Neural cell (in vitro differentiated cells): Measurements from ENCODE around the gene OSTC. TPM values are rescaled to one million over a fixed set of nuclear protein-coding genes. Genes with fewer than 3 reads are reported as not detected.

ENCODE experiments used
- H2AFZ ChIP-seq: fragments of 200-600, 300-800 bp; sonication (generic), shearing (Covaris generic); 2 replicates; pipeline ENCODE4 v1.6.0; 2014; ENCODE audit warnings: low read depth, mild to moderate bottlenecking, antibody characterized with exemption, low read length, moderate library complexity
- H3F3A ChIP-seq: fragments of 200-600 bp; shearing (Covaris generic); 2 replicates; pipeline ENCODE4 v1.6.1; 2016; ENCODE audit warnings: mild to moderate bottlenecking, moderate library complexity, mixed read lengths, antibody characterized with exemption, low read length; ENCODE audit not compliant: insufficient read depth, poor library complexity, severe bottlenecking
- H3K27ac ChIP-seq: fragments of 200-600, 300-800 bp; sonication (generic), shearing (Covaris generic); 2 replicates; pipeline ENCODE4 v1.5.1; 2014; ENCODE audit warnings: mild to moderate bottlenecking, low read length, moderate library complexity
- H3K27me3 ChIP-seq: fragments of 300-800, 200-600 bp; sonication (generic), shearing (Covaris generic); 2 replicates; pipeline ENCODE4 v1.6.0; 2014; ENCODE audit warnings: mild to moderate bottlenecking, low read depth, low read length, moderate library complexity; ENCODE audit not compliant: insufficient read depth
- H3K36me3 ChIP-seq: fragments of 300-800, 200-600 bp; sonication (generic), shearing (Covaris generic); 2 replicates; pipeline ENCODE4 v1.5.1; 2014; ENCODE audit warnings: mild to moderate bottlenecking, antibody characterized with exemption, low read length, moderate library complexity; ENCODE audit not compliant: insufficient read depth
- H3K4me2 ChIP-seq: fragments of 300-800, 200-600 bp; sonication (generic), shearing (Covaris generic); 2 replicates; pipeline ENCODE4 v1.6.0; 2014; ENCODE audit warnings: mild to moderate bottlenecking, low read length
- H3K4me3 ChIP-seq: fragments of 300-800, 200-600 bp; sonication (generic), shearing (Covaris generic); 2 replicates; pipeline ENCODE4 v1.5.1; 2014; ENCODE audit warnings: mild to moderate bottlenecking, low read length, moderate library complexity
- H3K79me2 ChIP-seq: fragments of 200-600 bp; shearing (Covaris generic); replicated peaks from 2 replicates; pipeline ENCODE4 v1.6.0; 2014; ENCODE audit warnings: mild to moderate bottlenecking, low read length, moderate library complexity; ENCODE audit not compliant: insufficient read depth
- H3K9ac ChIP-seq: fragments of 300-800, 200-600 bp; sonication (generic), shearing (Covaris generic); 2 replicates; pipeline ENCODE4 v1.6.1; 2016; ENCODE audit warnings: mild to moderate bottlenecking, low read length, mixed read lengths
- H3K9me2 ChIP-seq: fragments of 200-600 bp; shearing (Covaris generic); 2 replicates; pipeline ENCODE4 v1.6.1; 2016; ENCODE audit warnings: mild to moderate bottlenecking, low read length, mixed read lengths; ENCODE audit not compliant: insufficient read depth
- H3K9me3 ChIP-seq: fragments of 200-600, 300-800 bp; sonication (generic), shearing (Covaris generic); 2 replicates; pipeline ENCODE4 v1.6.1; 2016; ENCODE audit warnings: mild to moderate bottlenecking, mixed run types, low read length, moderate library complexity, mixed read lengths
- H4K20me1 ChIP-seq: fragments of 200-600 bp; shearing (Covaris generic); 2 replicates; pipeline ENCODE4 v1.6.1; 2016; ENCODE audit warnings: mild to moderate bottlenecking, mixed run types; ENCODE audit not compliant: insufficient read depth
- EP300 ChIP-seq: fragments of 450-650 bp; conservative IDR thresholded peaks from 2 replicates; pipeline ENCODE4 v1.6.1; 2014; ENCODE audit warnings: antibody characterized with exemption, mild to moderate bottlenecking, moderate library complexity; ENCODE audit not compliant: poor library complexity, severe bottlenecking
- EZH2 ChIP-seq: fragments of 200-600, 300-800 bp; shearing (Covaris generic), sonication (generic); IDR thresholded peaks from 2 replicates; pipeline ENCODE4 v1.6.1; 2014; ENCODE audit warnings: antibody characterized with exemption, low read length, borderline replicate concordance, mild to moderate bottlenecking; ENCODE audit not compliant: insufficient read depth, poor library complexity, severe bottlenecking
- MXI1 ChIP-seq: fragments of 450-650 bp; conservative IDR thresholded peaks from 2 replicates; pipeline ENCODE4 v1.6.1; 2014; ENCODE audit warnings: antibody characterized with exemption, mild to moderate bottlenecking; ENCODE audit not compliant: poor library complexity, severe bottlenecking
- POLR2AphosphoS5 ChIP-seq: IDR thresholded peaks from 2 replicates; pipeline ENCODE4 v1.6.1; 2012
- RAD21 ChIP-seq: fragments of 450-650 bp; conservative IDR thresholded peaks from 2 replicates; pipeline ENCODE4 v1.6.1; 2014; ENCODE audit warnings: antibody characterized with exemption, mild to moderate bottlenecking, moderate library complexity
- SMC3 ChIP-seq: fragments of 450-650 bp; conservative IDR thresholded peaks from 2 replicates; pipeline ENCODE4 v1.6.1; 2014; ENCODE audit warnings: antibody characterized with exemption, mild to moderate bottlenecking, moderate library complexity; ENCODE audit not compliant: poor library complexity
- TAF1 ChIP-seq: IDR thresholded peaks from 2 replicates; pipeline ENCODE4 v1.6.1; 2012; ENCODE audit warnings: low read depth
- polyA plus RNA-seq: library from polyadenylated mRNA; depleted of rRNA; stranded (reverse); fragments of >200 nt; gene quantifications from 2 replicates; pipeline ENCODE4 v1.2.3, GENCODE V29; 2014
- TF ChIP-seq, protein P1 (sequence below): IDR thresholded peaks from 2 replicates; pipeline ENCODE4 v1.6.1; 2012; ENCODE audit warnings: borderline replicate concordance
- TF ChIP-seq, protein P2 (sequence below): fragments of 450-650 bp; IDR thresholded peaks from 2 replicates; pipeline ENCODE4 v1.5.1; 2014; ENCODE audit warnings: antibody characterized with exemption, mild to moderate bottlenecking, moderate library complexity; ENCODE audit not compliant: poor library complexity, severe bottlenecking

OSTC gene
- polyA plus RNA-seq, 1 donor from 2014 or later = 128 TPM

DNA sequence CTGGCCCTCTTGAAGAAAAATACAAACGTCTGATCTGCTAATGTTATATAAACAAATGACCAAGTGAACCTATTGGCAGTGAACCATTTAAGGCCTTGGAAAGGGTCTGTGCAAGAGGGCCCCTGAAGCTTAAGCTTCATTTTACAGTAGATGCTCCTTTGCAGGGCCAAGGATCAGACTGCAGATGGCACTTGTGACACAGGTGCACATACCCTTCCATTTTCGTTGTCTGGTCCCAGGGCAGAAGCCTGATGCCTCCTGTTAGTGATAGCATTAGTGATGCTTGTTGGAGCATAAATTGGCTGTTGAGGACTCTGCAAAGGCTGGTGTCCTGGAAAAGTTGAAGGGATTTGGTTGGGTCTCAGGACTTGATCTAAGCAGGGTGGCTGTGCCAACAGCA, 65.9 kb downstream of the OSTC start:
- Histone ChIP-seq H3K4me3 (no peak overlapping the region), H3F3A (no peaks in the 10 kb centered on the region), H3K9me3 (no peaks in the 10 kb centered on the region), H3K9ac (no peak overlapping the region), H3K27me3 (no peaks in the 10 kb centered on the region), H3K79me2 (no peaks in the 10 kb centered on the region), H3K27ac (no peak overlapping the region), H3K36me3 (no peaks in the 10 kb centered on the region), H2AFZ (no peak overlapping the region), H3K9me2 (no peaks in the 10 kb centered on the region), H4K20me1 (no peaks in the 10 kb centered on the region), H3K4me2 (no peak overlapping the region)
- TF ChIP-seq RAD21 = no peak
- TF ChIP-seq MXI1 = no peak
- TF ChIP-seq POLR2AphosphoS5 = no peak
- no peak for TF ChIP-seq EZH2
- TF ChIP-seq, protein P1, sequence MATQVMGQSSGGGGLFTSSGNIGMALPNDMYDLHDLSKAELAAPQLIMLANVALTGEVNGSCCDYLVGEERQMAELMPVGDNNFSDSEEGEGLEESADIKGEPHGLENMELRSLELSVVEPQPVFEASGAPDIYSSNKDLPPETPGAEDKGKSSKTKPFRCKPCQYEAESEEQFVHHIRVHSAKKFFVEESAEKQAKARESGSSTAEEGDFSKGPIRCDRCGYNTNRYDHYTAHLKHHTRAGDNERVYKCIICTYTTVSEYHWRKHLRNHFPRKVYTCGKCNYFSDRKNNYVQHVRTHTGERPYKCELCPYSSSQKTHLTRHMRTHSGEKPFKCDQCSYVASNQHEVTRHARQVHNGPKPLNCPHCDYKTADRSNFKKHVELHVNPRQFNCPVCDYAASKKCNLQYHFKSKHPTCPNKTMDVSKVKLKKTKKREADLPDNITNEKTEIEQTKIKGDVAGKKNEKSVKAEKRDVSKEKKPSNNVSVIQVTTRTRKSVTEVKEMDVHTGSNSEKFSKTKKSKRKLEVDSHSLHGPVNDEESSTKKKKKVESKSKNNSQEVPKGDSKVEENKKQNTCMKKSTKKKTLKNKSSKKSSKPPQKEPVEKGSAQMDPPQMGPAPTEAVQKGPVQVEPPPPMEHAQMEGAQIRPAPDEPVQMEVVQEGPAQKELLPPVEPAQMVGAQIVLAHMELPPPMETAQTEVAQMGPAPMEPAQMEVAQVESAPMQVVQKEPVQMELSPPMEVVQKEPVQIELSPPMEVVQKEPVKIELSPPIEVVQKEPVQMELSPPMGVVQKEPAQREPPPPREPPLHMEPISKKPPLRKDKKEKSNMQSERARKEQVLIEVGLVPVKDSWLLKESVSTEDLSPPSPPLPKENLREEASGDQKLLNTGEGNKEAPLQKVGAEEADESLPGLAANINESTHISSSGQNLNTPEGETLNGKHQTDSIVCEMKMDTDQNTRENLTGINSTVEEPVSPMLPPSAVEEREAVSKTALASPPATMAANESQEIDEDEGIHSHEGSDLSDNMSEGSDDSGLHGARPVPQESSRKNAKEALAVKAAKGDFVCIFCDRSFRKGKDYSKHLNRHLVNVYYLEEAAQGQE = no peak
- no peak for TF ChIP-seq SMC3
- no peak for TF ChIP-seq TAF1
- TF ChIP-seq, protein P2, sequence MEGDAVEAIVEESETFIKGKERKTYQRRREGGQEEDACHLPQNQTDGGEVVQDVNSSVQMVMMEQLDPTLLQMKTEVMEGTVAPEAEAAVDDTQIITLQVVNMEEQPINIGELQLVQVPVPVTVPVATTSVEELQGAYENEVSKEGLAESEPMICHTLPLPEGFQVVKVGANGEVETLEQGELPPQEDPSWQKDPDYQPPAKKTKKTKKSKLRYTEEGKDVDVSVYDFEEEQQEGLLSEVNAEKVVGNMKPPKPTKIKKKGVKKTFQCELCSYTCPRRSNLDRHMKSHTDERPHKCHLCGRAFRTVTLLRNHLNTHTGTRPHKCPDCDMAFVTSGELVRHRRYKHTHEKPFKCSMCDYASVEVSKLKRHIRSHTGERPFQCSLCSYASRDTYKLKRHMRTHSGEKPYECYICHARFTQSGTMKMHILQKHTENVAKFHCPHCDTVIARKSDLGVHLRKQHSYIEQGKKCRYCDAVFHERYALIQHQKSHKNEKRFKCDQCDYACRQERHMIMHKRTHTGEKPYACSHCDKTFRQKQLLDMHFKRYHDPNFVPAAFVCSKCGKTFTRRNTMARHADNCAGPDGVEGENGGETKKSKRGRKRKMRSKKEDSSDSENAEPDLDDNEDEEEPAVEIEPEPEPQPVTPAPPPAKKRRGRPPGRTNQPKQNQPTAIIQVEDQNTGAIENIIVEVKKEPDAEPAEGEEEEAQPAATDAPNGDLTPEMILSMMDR = no peak
- no peak for TF ChIP-seq EP300

DNA sequence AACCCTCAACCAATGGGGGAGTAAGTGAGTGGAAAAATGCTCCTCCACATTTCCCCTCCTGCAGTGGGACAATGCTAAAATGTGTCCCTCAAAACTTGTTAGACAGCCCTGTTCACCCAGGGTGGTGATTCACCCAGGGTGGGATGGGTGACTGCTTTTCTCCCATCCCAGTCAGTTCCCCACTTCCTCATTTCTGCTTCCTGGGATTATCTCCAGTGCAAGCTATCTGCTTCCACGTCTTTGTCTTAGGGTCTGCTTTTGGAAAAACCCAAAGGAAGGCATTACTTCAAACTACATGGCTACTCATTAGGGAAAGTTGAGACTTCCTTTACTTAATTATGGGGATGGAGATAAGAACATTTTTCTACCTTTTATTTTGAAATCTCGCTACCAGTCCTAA, 67.0 kb downstream of the OSTC start:
- H3K9ac ChIP-seq = no peak overlapping the region
- H3K27me3 ChIP-seq = no peaks in the 10 kb centered on the region
- H3K4me2 ChIP-seq = no peak overlapping the region
- H3K36me3 ChIP-seq = no peaks in the 10 kb centered on the region
- TF ChIP-seq MXI1 = no peak
- TF ChIP-seq EP300 = no peak
- TF ChIP-seq POLR2AphosphoS5 = no peak
- no peak for TF ChIP-seq SMC3
- TF ChIP-seq, protein P2 = no peak
- TF ChIP-seq, protein P1 = no peak
- TF ChIP-seq EZH2 = no peak
- TF ChIP-seq RAD21 = no peak
- no peak for TF ChIP-seq TAF1
- H3K79me2 ChIP-seq = no peaks in the 10 kb centered on the region
- H3K27ac ChIP-seq = no peak overlapping the region
- no peaks in the 10 kb centered on the region for H3K9me2 ChIP-seq
- H3K4me3 ChIP-seq = no peak overlapping the region
- no peaks in the 10 kb centered on the region for H3F3A ChIP-seq
- H2AFZ ChIP-seq = no peak overlapping the region
- no peaks in the 10 kb centered on the region for H3K9me3 ChIP-seq
- no peaks in the 10 kb centered on the region for H4K20me1 ChIP-seq
